Posterior vena cava (tissue), 2 donors: ENCODE results near the gene RETREG3. TPM values are rescaled to one million over a fixed set of nuclear protein-coding genes. Genes with fewer than 3 reads are reported as not detected.
A peak's percentile ranks its signal among the peaks of the same experiment; 100 is the strongest.
"Not testable (repeated sequence)": the region's sequence is repeated elsewhere in the genome, so short reads cannot be mapped to it uniquely, and the experiment has no call there.

ENCODE experiments used
- DNase-seq: peaks from one replicate; pipeline ENCODE4 v3.0.0-alpha.2; 2020; ENCODE audit warnings: low spot score
- intact Hi-C, 2 donors: fragments of 100-400 bp; cut with DNase I; formaldehyde crosslinking; loops; one replicate each; pipeline versions ENCODE4 v1.14.1 to v1.14.2; 2022 to 2023
- total RNA-seq, 2 donors: library from RNA; stranded (reverse); fragmentation: NEBNext Ultra II Directional; extraction: Animal tissue kit (Norgen Biotek cat#: 25700); gene quantifications; one replicate each; pipeline ENCODE4 v1.2.1, GENCODE V29; 2021
- donor health status: DM: yes; HTN: yes; CAD: no.
- donor health status: DM: yes; HTN: yes; CAD: no.

RETREG3 gene
- total RNA-seq, 2 donors from 2014 or later: 34.6 to 42.0 TPM

GRCh38 chr17:42559075-42559474 is 50.1 kb downstream of the RETREG3 start:
- DNase-seq: no peak
- intact Hi-C loops: no loop called here

DNA sequence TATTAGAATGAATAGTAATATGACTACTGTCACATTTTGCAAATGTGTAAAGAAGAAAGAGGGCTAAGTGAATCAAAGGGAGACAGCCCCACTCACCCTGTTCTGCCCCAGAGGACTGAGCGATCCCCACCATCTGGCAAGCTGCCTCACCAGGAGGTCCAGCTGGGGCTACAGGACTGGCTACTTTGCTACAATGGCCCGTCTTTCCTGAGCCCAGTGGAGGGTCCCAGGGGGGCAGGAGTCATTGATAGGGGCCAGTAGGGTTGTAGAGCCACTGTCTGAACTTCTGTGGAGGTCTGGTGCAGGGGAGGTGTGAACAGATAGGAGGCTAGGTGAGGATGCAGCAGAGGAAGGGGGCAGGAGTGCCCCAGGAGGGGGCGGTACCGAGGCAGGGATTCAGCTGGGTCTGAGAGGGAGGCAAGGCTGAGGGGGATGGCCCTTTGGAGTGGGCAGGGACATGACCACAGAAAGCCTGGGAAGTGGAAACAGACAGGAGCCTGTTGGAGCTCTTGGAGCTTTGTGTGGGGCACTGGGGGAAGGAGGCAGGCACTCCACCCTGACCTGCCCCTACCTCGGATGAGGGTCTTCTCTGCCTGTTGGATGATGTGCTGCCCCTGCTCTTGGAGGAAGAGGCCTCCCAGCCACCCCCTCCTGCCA is 53.1 kb downstream of the RETREG3 start:
- intact Hi-C loops, DNase-seq: not testable (repeated sequence)

DNA sequence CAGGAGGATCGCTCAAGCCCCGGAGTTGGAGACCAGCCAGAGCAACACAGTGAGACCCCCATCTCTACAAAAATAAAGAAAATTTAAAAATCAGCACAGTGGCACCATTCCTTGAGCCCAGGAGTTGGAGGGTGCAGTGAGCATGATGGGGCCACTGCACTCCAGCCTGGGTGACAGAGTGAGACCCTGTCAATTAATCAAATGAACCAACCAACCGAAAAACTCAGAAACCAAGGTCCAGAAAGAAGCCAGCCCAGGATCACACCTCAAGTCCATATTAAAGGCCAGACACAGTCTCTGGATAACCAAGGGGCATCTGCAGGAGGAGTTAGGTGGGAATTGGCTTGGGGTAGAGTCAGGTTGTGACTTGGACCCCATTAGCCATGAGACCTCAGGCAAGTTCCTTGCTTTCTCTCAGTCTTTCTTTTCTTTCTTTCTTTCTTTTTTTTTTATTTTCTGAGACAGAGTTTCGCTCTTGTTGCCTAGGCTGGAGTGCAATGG is 54.0 kb downstream of the RETREG3 start:
- no peak for DNase-seq
- intact Hi-C loops: no loop called here

- intact Hi-C loops: no loop called here
- DNase-seq: peak; percentile 96
Observed at GRCh38 chr17:42554250-42555121, 54.7 kb downstream of the RETREG3 start.

GRCh38 chr17:42553866-42554249 is 55.3 kb downstream of the RETREG3 start:
- intact Hi-C loops: no loop called here
- no peak for DNase-seq

DNA sequence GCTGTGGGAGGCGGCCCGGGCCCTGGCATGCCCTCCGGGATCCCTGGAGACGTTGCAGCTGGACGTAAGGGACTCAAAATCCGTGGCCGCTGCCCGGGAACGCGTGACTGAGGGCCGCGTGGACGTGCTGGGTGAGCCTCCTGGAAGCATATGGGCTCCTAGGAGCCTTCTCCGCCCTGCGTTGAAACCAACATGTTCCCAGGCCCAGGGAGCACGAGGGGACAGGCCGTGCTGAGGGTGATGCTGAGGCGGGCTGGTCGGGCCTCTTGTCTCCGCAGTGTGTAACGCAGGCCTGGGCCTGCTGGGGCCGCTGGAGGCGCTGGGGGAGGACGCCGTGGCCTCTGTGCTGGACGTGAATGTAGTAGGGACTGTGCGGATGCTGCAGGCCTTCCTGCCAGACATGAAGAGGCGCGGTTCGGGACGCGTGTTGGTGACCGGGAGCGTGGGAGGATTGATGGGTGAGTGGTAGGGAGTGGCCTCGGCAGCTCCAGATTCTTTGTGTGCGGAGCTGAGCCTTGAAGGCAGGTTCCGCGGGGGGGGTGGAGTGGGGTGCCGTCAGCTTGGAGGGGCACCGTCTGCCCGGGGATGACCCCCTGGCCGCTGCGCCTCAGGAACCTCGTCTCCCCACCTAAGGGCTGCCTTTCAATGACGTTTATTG is 55.9 kb downstream of the RETREG3 start:
- DNase-seq: no peak
- intact Hi-C loops: no loop called here

- intact Hi-C loops, DNase-seq: not testable (repeated sequence)
Observed at GRCh38 chr17:42552736-42553135, 56.4 kb downstream of the RETREG3 start, which contains the start of gene HSD17B1. Gene HSD17B1 (plus strand): TSS chr17:42552923. CDS start chr17:42552934, 11 bp downstream.

DNA sequence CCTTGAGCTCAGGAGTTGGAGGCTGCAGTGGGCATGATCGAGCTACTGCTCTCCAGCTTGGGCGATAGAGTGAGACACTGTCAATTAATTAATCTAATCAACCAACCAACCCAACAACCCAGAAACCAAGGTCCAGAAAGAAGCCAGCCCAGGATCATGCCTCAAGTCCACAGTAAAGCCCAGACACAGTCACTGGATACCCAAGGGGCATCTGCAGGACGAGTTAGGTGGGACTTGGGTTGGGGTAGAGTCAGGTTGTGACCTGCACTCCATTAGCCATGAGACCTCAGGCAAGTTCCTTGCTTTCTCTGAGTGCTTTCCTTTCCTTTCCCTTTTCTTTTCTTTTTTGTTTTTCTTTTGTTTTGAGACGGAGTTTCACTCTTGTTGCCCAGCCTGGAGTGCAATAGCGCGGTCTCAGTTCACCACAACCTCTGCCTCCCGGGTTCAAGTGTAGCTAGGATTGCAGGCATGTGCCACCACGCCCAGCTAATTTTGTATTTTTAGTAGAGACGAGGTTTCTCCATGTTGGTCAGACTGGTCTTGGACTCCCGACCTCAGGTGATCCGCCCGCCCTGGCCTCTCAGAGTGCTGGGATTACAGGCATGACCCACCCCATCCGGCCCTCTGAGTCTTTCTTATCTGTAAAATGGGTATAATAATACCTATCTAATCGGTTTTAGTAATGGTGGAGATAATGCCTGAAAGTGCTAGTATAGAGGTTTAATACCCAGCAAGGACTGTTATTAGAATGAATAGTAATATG is 60.0 kb downstream of the RETREG3 start:
- intact Hi-C loops: no loop called here
- no peak for DNase-seq

- no peak for DNase-seq
- intact Hi-C loops: no loop called here
Observed at GRCh38 chr17:42548070-42548837, 60.9 kb downstream of the RETREG3 start.

- DNase-seq: no peak
- intact Hi-C loops: no loop called here
Observed at GRCh38 chr17:42547698-42548069, 61.5 kb downstream of the RETREG3 start.

GRCh38 chr17:42547001-42547461 is 62.1 kb downstream of the RETREG3 start:
- DNase-seq: no peak
- intact Hi-C loops: no loop called here

DNA sequence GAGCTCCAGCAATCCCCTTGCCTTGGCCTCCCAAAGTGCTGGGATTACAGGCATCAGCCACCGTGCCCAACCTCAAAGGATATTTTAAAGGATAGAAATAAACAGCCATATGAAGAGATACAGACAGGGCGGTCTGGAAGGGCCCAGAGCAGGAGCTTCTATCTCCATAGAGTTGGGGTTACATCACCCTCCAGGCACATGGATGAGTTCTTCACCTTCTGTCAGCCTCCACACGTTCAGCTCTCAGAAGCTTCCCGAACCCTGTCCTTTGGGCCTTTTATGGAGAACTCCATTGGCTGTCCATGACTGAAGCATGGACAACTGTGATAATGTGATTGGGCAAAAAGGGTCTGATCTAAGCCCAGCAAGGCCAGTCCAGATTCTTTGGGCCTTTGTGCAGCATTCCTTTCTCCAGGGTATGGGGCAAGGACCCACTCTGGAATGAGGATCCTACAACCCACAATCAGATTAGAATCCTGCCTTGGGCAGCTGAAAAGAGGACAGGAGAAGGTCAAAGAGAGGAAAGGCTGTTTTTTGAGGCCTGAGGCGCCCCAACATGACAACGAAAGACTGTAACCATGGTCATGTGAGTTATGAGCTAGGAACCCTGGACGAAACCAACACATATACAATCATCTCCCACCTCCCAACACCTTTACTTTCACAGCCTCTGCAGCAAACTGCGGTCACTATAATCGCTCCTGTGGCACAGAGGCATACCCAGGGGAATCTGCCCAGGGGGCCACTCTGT is 63.2 kb downstream of the RETREG3 start:
- intact Hi-C loops, DNase-seq: not testable (repeated sequence)

DNA sequence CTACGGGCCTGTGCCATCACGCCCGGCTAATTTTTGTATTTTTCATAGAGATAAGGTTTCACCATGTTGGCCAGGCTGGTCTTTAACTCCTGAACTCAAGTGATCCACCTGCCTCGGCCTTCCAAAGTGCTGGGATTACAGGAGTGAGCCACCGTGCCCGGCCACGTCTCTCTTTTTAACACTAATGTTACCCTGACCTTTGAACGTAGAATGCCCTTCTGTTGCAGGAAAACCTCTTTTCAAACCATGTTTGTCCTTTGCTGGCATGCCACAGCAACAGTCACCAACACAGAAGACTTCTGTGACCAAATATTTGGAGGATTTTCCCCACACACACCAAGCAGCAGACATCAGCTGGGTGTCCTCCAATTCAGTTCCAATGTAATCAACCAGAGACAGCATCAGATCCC is 64.3 kb downstream of the RETREG3 start:
- no peak for DNase-seq
- intact Hi-C loops: no loop called here

- intact Hi-C loops: no loop called here
- DNase-seq: no peak
Observed at GRCh38 chr17:42543190-42544079, 65.7 kb downstream of the RETREG3 start.

DNA sequence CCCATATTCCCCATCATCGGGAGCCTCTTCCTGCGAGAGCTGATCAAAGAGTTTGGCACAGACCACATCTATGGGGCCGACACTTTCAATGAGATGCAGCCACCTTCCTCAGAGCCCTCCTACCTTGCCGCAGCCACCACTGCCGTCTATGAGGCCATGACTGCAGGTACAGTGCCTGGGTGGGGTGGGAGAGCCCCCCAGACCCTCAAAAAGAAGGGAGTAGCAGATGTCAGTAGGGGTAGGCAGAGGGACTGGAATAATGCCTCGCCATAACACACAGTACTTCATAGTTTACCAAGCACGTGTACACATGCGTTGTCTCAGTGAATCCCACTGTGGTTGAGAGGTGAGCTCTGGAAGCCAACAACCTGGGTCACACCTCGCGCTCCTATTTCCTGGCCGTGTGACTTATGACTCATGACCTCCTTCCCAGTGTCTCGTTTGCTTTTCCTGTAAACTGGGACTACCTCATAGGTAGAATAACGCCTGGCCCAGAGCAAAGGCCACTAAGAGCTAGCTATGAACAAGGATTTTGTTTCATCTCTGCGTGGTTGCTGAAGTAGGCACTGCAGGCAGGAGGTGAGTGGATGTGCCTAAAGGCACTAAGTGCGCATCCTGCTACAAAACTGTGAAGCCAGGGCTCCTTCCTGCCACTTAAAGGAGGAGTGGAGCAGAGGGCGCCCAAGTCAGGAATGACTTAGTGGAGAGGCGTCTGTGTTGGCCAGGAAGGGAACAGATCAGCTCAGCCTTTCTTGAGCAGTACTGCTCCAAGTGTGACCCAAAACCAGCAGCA is 67.9 kb downstream of the RETREG3 start:
- no peak for DNase-seq
- intact Hi-C loops: no loop called here

DNA sequence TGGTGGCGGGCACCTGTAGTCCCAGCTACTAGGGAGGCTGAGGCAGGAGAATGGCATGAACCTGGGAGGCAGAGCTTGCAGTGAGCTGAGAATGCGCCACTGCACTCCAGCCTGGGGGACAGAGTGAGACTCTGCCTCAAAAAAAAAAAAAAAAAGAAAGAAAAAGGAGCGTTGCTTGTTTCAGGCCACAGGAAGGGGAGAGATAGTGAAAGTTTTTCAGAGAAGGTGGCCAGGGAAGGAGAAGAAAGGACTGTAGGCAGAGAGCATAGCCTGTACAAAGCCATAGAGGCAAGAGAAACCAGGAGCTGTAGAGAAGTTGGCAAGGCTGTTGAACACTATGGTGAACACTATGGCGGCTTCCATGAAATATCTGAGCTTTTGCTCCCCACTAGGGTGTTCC is 68.6 kb downstream of the RETREG3 start:
- intact Hi-C loops, DNase-seq: not testable (repeated sequence)
